Gastroesophageal sphincter (tissue), 4 donors: ENCODE data around the gene SLC25A3. TPM values are rescaled to one million over a fixed set of nuclear protein-coding genes. Genes with fewer than 3 reads are reported as not detected.

Experiments used
- ATAC-seq: fragments of 150-250 bp; one replicate; pipeline ENCODE4 v1.9.1; 2016; ENCODE audit warnings: mild to moderate bottlenecking, moderate library complexity
- H3K27ac ChIP-seq, 4 donors: fragments of 200-600 bp; sonication (generic) in 3 of 4; 1 replicate in 3 of 4; 2 replicates in 1 of 4; pipeline ENCODE4 v1.5.1; 2016 to 2019
- H3K27me3 ChIP-seq: fragments of 200-600 bp; sonication (generic); one replicate; pipeline ENCODE4 v1.5.1; 2019
- H3K36me3 ChIP-seq, 2 donors: fragments of 200-600 bp; sonication (generic); one replicate each; pipeline ENCODE4 v1.5.1; 2019; ENCODE audit warnings: control low read depth in 1 of 2
- H3K4me1 ChIP-seq, 3 donors: fragments of 200-600 bp; sonication (generic); 1 replicate in 2 of 3; 2 replicates in 1 of 3; pipeline ENCODE4 v1.5.1; 2016 to 2019; ENCODE audit warnings: control low read depth in 2 of 3
- H3K4me3 ChIP-seq, 2 donors: fragments of 200-600 bp; sonication (generic); one replicate each; pipeline ENCODE4 v1.5.1; 2019; ENCODE audit warnings: mild to moderate bottlenecking in 1 of 2, moderate library complexity in 1 of 2
- H3K9me3 ChIP-seq, 3 donors: fragments of 200-600 bp; sonication (generic); one replicate each; pipeline ENCODE4 v1.5.1; 2017 to 2019; ENCODE audit warnings: control low read depth in 2 of 3
- CTCF ChIP-seq, 4 experiments: fragments of 200-600 bp in 2 of 4; fragments of 450-650 bp in 2 of 4; sonication (generic) in 1 of 4; IDR thresholded peaks; one replicate each; pipeline ENCODE4 v1.5.1; 2017 to 2019; ENCODE audit warnings: antibody characterized with exemption in 4 of 4, mild to moderate bottlenecking in 2 of 4, moderate library complexity in 2 of 4
- EP300 ChIP-seq: sonication (generic); formaldehyde crosslinking; IDR thresholded peaks from one replicate; pipeline ENCODE4 v1.6.1; 2017; ENCODE audit warnings: antibody characterized with exemption, mild to moderate bottlenecking
- POLR2A ChIP-seq, 2 donors: fragments of 450-650 bp; IDR thresholded peaks; one replicate each; pipeline ENCODE4 v1.6.1; 2017; ENCODE audit warnings: antibody characterized with exemption in 2 of 2, mild to moderate bottlenecking in 2 of 2, moderate library complexity in 1 of 2
- POLR2AphosphoS5 ChIP-seq: sonication (generic); formaldehyde crosslinking; IDR thresholded peaks from one replicate; pipeline ENCODE4 v1.6.1; 2017; ENCODE audit warnings: antibody characterized with exemption
- WGBS, 2 donors: methylation state at CpG; one replicate each; pipeline ENCODE4 v1.1.5; 2018; ENCODE audit warnings: low coverage in 1 of 2; 5-methylcytosine and 5-hydroxymethylcytosine counted together
- total RNA-seq, 4 donors: library from RNA; depleted of rRNA; stranded (reverse); fragments of >200 nt; gene quantifications; one replicate each; pipeline ENCODE4 v1.1.0, GENCODE V29; 2016

The SLC25A3 gene
- total RNA-seq, 4 donors from 2014 or later, result 602 to 636 (median 625) TPM

GRCh38 chr12:98644712-98645571 lies 51.5 kb downstream of the SLC25A3 start, which contains the start of the genes APAF1 and IKBIP:
Gene APAF1 (plus strand): TSS chr12:98645290. CDS start chr12:98648360, 3,070 bp downstream.
Gene IKBIP (minus strand): TSS chr12:98644788. CDS start chr12:98644701, 87 bp downstream.
- Histone ChIP-seq H3K27me3 (no peaks in the 10 kb centered on the region), H3K27ac (peak within 1 kb of the TSS; percentile 40 to 90 (median 88)), H3K4me1 (peaks cover 0 to 50% (median 0%) of the 10 kb centered on the region in 3 donors), H3K36me3 (peaks cover 0 to 15% of the 10 kb centered on the region in 2 donors), H3K9me3 (no peaks in the 10 kb centered on the region), H3K4me3 (peak within 1 kb of the TSS; percentile 59 to 99)
- ATAC-seq, result peak; percentile 99
- TF ChIP-seq EP300 (no peak), POLR2AphosphoS5 (peak; percentile 64), POLR2A (IDR thresholded peaks at IDR 0.05) (peak; percentile 59 to 82), CTCF (IDR thresholded peaks at IDR 0.05) (peak in 1 of 4 experiments; percentile 13)
- no CpG with 5 or more reads among the region's 91 CpGs for WGBS, 2 donors

- TF ChIP-seq POLR2A (IDR thresholded peaks at IDR 0.05), result no peak
- TF ChIP-seq EP300, result no peak
- no peak for TF ChIP-seq CTCF (IDR thresholded peaks at IDR 0.05)
- TF ChIP-seq POLR2AphosphoS5, result no peak
- H3K27ac ChIP-seq, result peak overlapping the region; percentile 27 to 90 (median 88)
- no peak for ATAC-seq
- peaks cover 0 to 22% of the 10 kb centered on the region in 2 donors for H3K36me3 ChIP-seq
- 2 to 7% methylated on average over 4 to 6 of the region's 24 CpGs for WGBS, 2 donors
- peaks cover 0 to 50% (median 0%) of the 10 kb centered on the region in 3 donors for H3K4me1 ChIP-seq
- H3K9me3 ChIP-seq, result no peaks in the 10 kb centered on the region
- no peaks in the 10 kb centered on the region for H3K27me3 ChIP-seq
- H3K4me3 ChIP-seq, result peak overlapping the region; percentile 59 to 99
Observed at GRCh38 chr12:98645572-98646067, 52.1 kb downstream of the SLC25A3 start.

- Histone ChIP-seq H3K36me3 (peaks cover 0 to 30% of the 10 kb centered on the region in 2 donors), H3K27ac (peak overlapping the region in 2 of 4 donors; percentile 3 to 87), H3K27me3 (no peaks in the 10 kb centered on the region), H3K9me3 (no peaks in the 10 kb centered on the region), H3K4me3 (peak overlapping the region; percentile 59 to 99), H3K4me1 (peaks cover 0 to 50% (median 0%) of the 10 kb centered on the region in 3 donors)
- no peak for ATAC-seq
- TF ChIP-seq POLR2A (IDR thresholded peaks at IDR 0.05) (no peak), POLR2AphosphoS5 (no peak), CTCF (IDR thresholded peaks at IDR 0.05) (no peak), EP300 (no peak)
- 3 to 9% methylated on average over 8 of the region's 8 CpGs for WGBS, 2 donors
Observed at GRCh38 chr12:98646294-98647090, 53.0 kb downstream of the SLC25A3 start.

- no peak for ATAC-seq
- Histone ChIP-seq H3K4me1 (peaks cover 0 to 18% (median 0%) of the 10 kb centered on the region in 3 donors), H3K9me3 (no peaks in the 10 kb centered on the region), H3K4me3 (no peak overlapping the region), H3K36me3 (peaks cover 0 to 49% of the 10 kb centered on the region in 2 donors), H3K27me3 (no peaks in the 10 kb centered on the region), H3K27ac (no peak overlapping the region)
- TF ChIP-seq POLR2AphosphoS5 (no peak), EP300 (no peak), CTCF (IDR thresholded peaks at IDR 0.05) (no peak), POLR2A (IDR thresholded peaks at IDR 0.05) (no peak)
Observed at GRCh38 chr12:98651328-98651727, 57.8 kb downstream of the SLC25A3 start.
